Measurements from ENCODE around the gene TNS3. TPM values are rescaled to one million over a fixed set of nuclear protein-coding genes. Genes with fewer than 3 reads are reported as not detected.

Gene TNS3
- total RNA-seq, 1 experiment from 2014 or later, result 61.7 TPM

DNA sequence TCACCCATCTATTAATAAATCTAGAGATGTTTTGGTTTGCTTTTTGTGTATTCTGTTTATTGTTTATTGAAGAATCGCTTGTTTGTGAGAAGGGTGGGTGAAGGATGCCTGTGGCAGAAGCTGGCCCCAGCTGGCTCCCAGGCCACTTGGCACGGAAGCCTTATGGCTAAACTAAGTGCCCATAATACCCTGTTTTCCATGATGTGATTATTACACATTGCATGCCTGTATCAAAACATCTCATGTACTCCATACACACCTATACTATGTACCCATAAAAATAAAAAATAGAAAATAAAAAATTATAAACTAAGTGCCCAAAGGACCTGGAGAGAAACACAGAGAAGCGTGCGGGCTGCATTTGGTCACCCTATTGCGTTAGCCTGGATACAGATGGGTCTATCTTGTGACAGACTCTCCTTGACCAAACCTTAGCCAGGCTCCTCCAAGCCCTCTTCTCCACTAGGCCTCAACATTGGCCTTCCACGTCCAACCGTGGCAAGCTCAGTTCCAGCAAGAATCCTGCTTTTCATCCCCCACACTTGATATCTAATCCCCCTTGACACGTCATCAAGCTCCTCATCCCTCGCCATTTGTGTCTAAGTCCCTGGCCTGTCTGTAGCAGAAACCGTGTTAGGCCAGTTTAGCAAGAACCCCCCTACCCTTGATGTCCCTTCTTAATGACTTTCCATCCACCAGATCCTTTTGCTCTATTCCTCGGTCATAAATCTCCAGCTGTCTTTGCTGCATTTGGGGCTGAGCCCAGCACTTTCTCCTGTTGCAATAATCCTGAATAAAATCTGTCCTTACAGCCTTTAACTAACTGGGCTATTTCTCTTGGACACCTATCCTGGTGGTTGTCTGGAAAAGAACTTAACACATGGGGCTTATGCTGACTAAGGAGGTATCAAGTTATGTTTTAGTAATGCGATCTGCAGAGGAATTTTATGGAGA is 245.2 kb downstream of the TNS3 start:
- in situ Hi-C loops (cut with HindIII; ENCODE audit: low pct_unique_long_range_greater_than_20kb, low sequenced_read_pairs), result no loop called here
- no peak for DNase-seq (ENCODE audit: low read depth, low spot score)

- no peak for DNase-seq (ENCODE audit: low read depth, low spot score)
- in situ Hi-C loops (cut with HindIII; ENCODE audit: low pct_unique_long_range_greater_than_20kb, low sequenced_read_pairs), result no loop called here
Measured at GRCh38 chr7:47335557-47336471, 246.1 kb downstream of the TNS3 start.

GRCh38 chr7:47335071-47335470 is 246.8 kb downstream of the TNS3 start:
- no peak for DNase-seq (ENCODE audit: low read depth, low spot score)
- in situ Hi-C loops (cut with HindIII; ENCODE audit: low pct_unique_long_range_greater_than_20kb, low sequenced_read_pairs), result no loop called here

DNA sequence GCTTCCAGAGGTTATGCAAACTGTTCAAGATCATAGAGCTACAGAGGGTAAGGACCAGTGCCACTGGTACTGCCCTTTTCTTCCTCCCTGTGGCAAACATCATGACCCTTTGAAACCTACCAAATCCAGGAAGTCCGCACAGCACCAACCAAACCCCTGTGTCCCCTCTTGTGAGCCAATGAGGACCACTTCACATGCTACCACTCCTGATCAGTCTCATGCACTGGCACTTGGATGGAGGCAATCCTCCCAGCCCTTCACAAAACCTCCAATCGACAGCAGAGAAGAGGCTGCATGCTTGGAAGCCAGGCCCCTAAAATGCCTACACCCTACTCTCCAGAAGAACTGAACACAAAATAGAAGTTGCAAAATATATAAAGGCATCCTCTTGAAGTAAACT is 248.0 kb downstream of the TNS3 start:
- in situ Hi-C loops (cut with HindIII; ENCODE audit: low pct_unique_long_range_greater_than_20kb, low sequenced_read_pairs), result no loop called here
- DNase-seq (ENCODE audit: low read depth, low spot score), result no peak

GRCh38 chr7:47333554-47333887 is 248.4 kb downstream of the TNS3 start:
- no peak for DNase-seq (ENCODE audit: low read depth, low spot score)
- in situ Hi-C loops (cut with HindIII; ENCODE audit: low pct_unique_long_range_greater_than_20kb, low sequenced_read_pairs), result no loop called here

DNA sequence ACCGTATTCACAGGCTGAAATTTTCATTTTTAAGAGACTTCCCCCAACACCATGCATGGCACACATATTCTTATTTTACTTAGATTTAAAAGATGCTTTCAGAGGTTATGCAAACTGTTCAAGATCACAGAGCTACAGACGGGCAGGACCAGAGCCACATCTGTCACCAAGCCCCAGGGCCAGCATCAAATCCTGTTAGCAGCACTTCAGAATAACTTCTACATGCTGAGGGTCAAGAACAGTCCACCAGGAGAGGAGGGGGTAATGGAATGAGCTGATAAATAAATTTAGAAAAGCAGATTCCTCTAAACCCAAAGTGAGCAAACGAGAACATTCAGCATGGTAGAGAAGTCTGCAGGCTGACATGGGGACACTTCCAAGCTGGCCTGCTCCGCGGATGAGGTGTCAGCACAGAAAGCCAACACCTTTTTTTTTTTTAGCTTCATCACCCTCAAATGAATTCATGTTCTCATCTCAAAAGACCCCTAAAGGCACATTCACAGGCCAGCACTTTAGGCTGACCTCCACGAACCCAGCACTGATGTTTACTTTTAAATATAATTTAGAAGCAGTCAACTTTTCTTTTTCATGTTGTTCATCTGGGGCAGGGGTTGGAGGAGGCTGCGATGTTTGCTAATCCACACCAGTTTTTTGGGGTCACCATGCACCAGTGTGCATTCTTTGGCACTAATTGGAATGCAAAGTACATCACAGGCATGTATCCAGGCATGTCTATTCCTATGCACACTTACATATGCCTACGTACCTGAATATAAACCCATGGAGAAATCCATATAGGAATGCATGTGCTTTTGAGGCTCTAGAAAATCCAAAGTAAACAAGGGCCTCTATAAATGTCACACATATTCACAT is 249.0 kb downstream of the TNS3 start:
- no peak for DNase-seq (ENCODE audit: low read depth, low spot score)
- in situ Hi-C loops (cut with HindIII; ENCODE audit: low pct_unique_long_range_greater_than_20kb, low sequenced_read_pairs), result no loop called here

DNA sequence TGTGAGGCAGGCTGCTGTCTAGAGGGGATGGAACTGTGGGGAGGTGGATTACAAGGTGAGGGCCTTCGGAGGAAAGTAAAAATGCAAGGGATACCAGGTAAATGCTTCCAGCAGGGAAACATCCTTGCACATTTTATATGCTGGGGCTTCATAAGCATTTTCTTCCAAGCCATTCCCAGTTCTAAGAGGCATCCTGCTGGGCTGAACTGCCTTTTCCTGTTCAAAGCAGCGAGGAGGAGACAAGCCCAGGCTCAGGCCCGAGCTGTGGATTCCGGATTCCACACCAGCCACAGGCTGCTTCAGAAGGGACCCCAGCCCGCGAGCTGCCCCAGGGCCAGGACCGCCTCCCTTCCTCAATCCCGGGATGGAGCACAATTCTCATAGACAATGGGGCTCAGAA is 249.7 kb downstream of the TNS3 start:
- DNase-seq (ENCODE audit: low read depth, low spot score), result no peak
- in situ Hi-C loops (cut with HindIII; ENCODE audit: low pct_unique_long_range_greater_than_20kb, low sequenced_read_pairs), result no loop called here

- DNase-seq (ENCODE audit: low read depth, low spot score), result no peak
- in situ Hi-C loops (cut with HindIII; ENCODE audit: low pct_unique_long_range_greater_than_20kb, low sequenced_read_pairs), result no loop called here
Measured at GRCh38 chr7:47331179-47331565, 250.7 kb downstream of the TNS3 start.

DNA sequence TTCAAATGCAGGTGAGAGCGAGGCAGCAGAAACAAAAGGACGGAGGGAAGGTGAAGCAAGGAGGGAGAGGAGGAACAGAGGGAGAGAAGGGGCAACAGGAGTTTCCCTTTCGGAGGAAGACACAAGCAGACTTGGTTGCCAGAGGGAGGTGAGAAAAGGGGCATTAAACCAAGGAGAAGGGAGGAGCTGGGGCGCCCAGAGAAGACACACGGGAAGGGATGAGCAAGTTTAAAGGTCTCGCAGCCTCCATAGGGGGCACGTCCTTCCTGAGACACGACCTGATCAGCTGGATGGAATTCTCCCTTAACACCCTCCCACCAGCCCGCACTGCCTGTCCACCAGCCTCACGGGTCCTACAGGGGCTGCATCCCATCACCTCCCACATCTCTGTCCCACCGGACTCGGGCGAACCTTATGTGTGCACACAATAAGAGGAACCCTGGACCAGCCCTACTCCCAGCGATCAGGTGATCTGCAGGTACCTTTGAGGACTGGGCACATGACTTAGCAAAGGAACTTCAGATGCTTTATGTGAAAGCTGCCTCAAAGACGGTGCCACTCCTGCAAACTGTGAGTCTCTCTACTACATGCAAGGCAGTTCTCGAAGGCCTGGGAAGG is 251.2 kb downstream of the TNS3 start:
- in situ Hi-C loops (cut with HindIII; ENCODE audit: low pct_unique_long_range_greater_than_20kb, low sequenced_read_pairs), result no loop called here
- DNase-seq (ENCODE audit: low read depth, low spot score), result no peak

GRCh38 chr7:47330026-47330425 is 251.9 kb downstream of the TNS3 start:
- in situ Hi-C loops (cut with HindIII; ENCODE audit: low pct_unique_long_range_greater_than_20kb, low sequenced_read_pairs), result no loop called here
- no peak for DNase-seq (ENCODE audit: low read depth, low spot score)

DNA sequence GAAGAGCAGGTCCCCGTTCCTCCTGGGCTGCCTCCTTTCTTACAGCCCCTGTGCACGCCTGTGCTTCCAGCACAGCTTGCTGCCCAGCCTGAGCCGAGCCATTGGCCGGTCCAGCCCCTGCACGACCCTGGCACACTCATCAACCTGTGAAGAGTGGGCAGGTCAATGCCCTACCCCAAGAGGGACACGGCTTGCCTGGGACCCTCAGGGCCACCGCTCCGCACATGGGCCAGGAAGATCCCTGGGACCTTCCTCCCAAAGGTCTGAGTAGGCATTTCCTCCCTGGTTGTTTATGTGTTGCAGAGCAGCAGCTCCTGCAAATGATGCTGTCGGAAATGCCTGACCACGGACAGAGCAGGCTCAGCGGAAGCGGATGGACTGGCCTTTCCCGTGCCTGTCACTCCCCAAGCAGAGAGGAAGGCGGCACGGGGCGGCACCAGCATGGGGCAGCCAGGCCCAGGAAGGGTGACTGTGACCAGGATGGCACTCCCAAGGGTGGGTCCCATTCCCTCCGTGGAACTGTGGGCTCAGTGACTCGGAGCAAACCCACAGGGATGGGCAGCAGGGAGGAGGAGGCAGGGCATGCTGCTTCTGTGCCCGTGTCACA is 252.5 kb downstream of the TNS3 start:
- no peak for DNase-seq (ENCODE audit: low read depth, low spot score)
- in situ Hi-C loops (cut with HindIII; ENCODE audit: low pct_unique_long_range_greater_than_20kb, low sequenced_read_pairs), result no loop called here

DNA sequence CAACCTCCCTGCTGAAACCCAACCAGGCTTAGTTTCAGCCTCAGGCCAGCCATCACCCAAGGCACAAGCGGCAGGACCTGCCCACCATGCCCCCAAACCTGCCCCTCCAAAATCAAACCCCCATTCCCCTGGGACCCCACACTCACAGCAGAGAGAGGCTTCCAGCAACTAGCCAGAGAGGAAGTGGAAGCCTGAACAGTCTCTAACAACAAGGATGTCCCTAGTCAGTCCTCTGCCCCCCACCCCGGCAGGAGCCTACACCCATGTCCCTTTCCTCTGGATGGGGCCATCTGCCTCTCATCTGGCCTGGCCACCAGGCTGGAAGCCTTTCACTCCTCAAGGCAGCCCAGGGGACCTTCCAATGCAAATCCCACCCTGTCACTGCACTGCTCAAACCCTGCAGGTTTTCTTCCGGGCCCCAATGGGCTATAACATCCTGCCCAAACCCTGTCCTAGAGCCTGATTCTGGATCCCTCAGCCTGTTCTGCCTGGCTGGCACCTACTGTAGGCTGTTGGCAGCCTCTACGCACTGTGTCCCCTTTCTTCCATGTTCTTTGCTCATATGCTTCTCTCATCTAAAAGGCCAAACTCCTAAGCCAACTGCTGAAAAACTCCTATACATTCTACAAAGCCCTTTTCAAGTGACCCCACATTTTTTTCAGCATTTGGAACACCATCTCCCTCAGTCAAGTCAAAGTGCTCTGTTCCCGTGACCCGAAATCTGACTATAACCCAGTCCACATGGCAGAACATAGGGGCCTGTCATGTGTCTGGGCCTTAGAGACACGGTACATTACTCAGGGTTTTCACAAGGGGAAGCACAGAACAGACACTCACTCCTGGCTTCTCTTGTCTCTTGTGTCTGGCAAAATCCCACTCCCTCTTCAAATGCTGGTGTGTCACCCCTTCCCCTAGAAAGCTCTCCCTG is 253.3 kb downstream of the TNS3 start:
- in situ Hi-C loops (cut with HindIII; ENCODE audit: low pct_unique_long_range_greater_than_20kb, low sequenced_read_pairs), result no loop called here
- no peak for DNase-seq (ENCODE audit: low read depth, low spot score)

GRCh38 chr7:47327698-47328391 is 254.1 kb downstream of the TNS3 start:
- DNase-seq (ENCODE audit: low read depth, low spot score), result peak; percentile 95

DNA sequence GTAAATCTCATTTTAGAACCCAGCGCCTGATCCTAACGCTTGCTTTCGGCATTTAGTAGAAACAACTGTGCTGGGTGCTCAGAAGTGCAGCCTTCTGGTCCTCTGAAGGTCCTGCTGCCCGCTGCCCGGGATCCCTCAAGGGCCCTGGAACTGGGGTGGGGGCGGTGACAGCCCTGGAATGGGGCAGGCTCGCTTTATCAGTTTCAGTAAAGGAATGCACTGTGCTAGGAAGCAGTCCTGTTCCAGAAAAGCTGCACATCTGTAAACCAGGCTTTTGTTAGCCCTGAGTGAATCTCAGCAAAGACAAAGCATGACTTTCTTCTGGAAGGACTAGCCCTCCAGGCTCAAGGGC is 254.6 kb downstream of the TNS3 start:
- in situ Hi-C loops (cut with HindIII; ENCODE audit: low pct_unique_long_range_greater_than_20kb, low sequenced_read_pairs), result no loop called here
- peak; percentile 81 for DNase-seq (ENCODE audit: low read depth, low spot score)

More at GRCh38 chr7:47327698-47328391, 254.1 kb downstream of the TNS3 start:
- in situ Hi-C loops (cut with HindIII; ENCODE audit: low pct_unique_long_range_greater_than_20kb, low sequenced_read_pairs), result no loop called here

DNA sequence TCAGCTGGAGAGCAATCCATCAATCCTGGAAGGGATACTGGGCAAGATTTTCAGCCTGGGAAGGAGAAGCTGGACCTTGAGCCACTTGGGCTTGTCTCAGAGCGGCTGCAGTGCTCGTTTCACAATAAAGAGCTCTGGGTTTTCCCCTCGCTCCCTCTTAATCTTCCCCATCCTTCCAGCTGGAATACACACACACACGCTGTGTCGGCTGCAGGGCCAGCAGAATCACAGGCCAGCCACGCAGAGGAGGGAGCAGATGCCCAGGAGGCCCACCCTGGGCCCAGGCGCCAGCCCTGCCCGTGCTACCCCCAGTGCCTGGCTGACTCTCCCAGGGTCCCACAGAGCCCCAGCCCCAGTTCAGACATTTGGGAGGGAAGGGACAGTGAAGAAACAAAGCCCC is 255.1 kb downstream of the TNS3 start:
- DNase-seq (ENCODE audit: low read depth, low spot score), result no peak
- in situ Hi-C loops (cut with HindIII; ENCODE audit: low pct_unique_long_range_greater_than_20kb, low sequenced_read_pairs), result no loop called here

DNA sequence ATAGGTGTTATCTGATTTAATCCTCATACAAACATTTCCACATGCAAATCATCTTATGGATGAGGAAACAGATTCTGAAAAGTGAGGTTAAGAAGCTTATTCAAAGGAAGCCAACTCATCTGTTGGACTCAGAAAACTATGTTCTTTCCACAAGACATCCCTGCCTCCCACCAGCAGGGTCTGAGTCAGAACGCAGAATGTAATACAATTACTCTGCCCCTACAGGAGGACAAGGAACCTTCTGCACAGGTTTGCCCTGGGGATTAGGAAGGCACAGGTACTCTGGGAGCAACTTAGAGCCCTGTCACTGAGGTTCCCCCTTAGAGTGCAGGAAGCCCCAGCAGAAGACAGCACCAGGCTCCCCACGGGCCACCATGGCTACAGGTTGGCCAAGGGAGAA is 255.7 kb downstream of the TNS3 start:
- DNase-seq (ENCODE audit: low read depth, low spot score), result no peak
- in situ Hi-C loops (cut with HindIII; ENCODE audit: low pct_unique_long_range_greater_than_20kb, low sequenced_read_pairs), result no loop called here

Measured in SK-MEL-5 (cell line).